Vagina (tissue), 2 donors: ENCODE results near the gene AKR1C2.

Experiments used
- CTCF ChIP-seq, 3 experiments: fragments of 450-650 bp in 2 of 3; fragments of 200-600 bp in 1 of 3; sonication (generic) in 1 of 3; IDR thresholded peaks; one replicate each; pipeline ENCODE4 v1.5.1; 2017 to 2019; ENCODE audit warnings: antibody characterized with exemption in 3 of 3, mild to moderate bottlenecking in 2 of 3, moderate library complexity in 2 of 3
- POLR2A ChIP-seq, 2 donors: fragments of 450-650 bp; IDR thresholded peaks; one replicate each; pipeline ENCODE4 v1.6.1; 2017; ENCODE audit warnings: antibody characterized with exemption in 2 of 2, mild to moderate bottlenecking in 2 of 2, moderate library complexity in 2 of 2
- POLR2AphosphoS5 ChIP-seq, 2 donors: sonication (generic); formaldehyde crosslinking; IDR thresholded peaks; one replicate each; pipeline ENCODE4 v1.9.0; 2017; ENCODE audit warnings: antibody characterized with exemption in 2 of 2, mild to moderate bottlenecking in 2 of 2, low read depth in 1 of 2; ENCODE audit not compliant: insufficient read depth in 1 of 2

DNA sequence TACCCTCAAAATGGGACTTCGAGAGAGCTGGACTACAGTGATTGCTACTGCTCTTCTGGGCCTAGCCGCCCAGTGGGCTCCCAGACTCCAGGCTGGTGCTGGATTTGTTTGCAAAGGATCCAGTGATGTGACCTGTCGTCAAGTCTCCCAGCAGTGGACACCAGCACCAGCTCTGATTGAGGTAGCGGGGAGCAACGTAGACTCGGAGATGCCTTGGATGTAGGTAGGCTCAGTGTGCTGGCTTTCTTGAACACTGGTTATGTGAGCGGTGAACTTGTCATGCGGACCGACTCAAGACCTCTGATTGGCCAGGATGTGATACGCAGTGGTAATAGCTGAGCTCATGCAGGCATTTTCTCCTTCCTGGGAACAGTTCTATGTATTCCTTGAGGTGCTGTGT lies 19.4 kb downstream of the AKR1C2 start:
- TF ChIP-seq CTCF (IDR thresholded peaks at IDR 0.05) (no peak), POLR2A (IDR thresholded peaks at IDR 0.05) (no peak), POLR2AphosphoS5 (IDR thresholded peaks at IDR 0.05; ENCODE audit: insufficient read depth in 1 of 2, low read depth in 1 of 2) (no peak)
